BJ (cell line): Measurements from ENCODE around the gene CEP95. TPM values are rescaled to one million over a fixed set of nuclear protein-coding genes. Genes with fewer than 3 reads are reported as not detected.

Source experiments
- CTCF ChIA-PET: fragments of 350-600 bp; formaldehyde crosslinking; extraction: SDS; loops from one replicate; lab custom pipeline; 2021; ENCODE audit warnings: antibody characterized with exemption, inconsistent platforms; lab: Yijun Ruan, JAX
- POLR2A ChIA-PET: fragments of 300-600 bp; sonication (Branson Sonifier 250); formaldehyde crosslinking; extraction: SDS; loops from one replicate; lab custom pipeline; 2021; ENCODE audit warnings: antibody characterized with exemption; lab: Charles Lee
- DNase-seq: peaks from one replicate; pipeline ENCODE4 v3.0.0-alpha.2; 2011; ENCODE audit warnings: low read depth
- H3K27me3 ChIP-seq: 2 replicates; pipeline ENCODE4 v1.6.0; 2011; ENCODE audit warnings: low read length; ENCODE audit not compliant: control insufficient read depth, insufficient read depth
- H3K36me3 ChIP-seq: 2 replicates; pipeline ENCODE4 v1.5.1; 2011; ENCODE audit warnings: low read length; ENCODE audit not compliant: control insufficient read depth, insufficient read depth
- H3K4me3 ChIP-seq: 2 replicates; pipeline ENCODE4 v1.5.1; 2011; ENCODE audit warnings: low read depth, mild to moderate bottlenecking, control low read depth, low read length
- CTCF ChIP-seq: IDR thresholded peaks from 2 replicates; pipeline ENCODE4 v1.5.1; 2011; ENCODE audit warnings: low read depth, mild to moderate bottlenecking, control low read depth, inconsistent platforms, low read length, moderate library complexity; ENCODE audit not compliant: insufficient read depth
- polyA plus RNA-seq: library from polyadenylated mRNA; depleted of rRNA; stranded (reverse); fragments of >200 nt; gene quantifications from 2 replicates; pipeline ENCODE4 v1.2.3, GENCODE V29; 2011

The CEP95 gene
- polyA plus RNA-seq, 1 experiment = 17.6 TPM

- ChIA-PET CTCF (interaction anchor here (0.6 to 1.1 kb wide), 3 partner anchors 14 to 25 kb away, joined by 3 to 4 read pairs (median 3); partner anchors contain the start of gene CEP95), POLR2A (interaction anchor here (0.6 to 0.7 kb wide), 2 partner anchors 51 to 1055 kb away, joined by 3 to 4 read pairs; no protein-coding TSS in a partner anchor)
- H3K36me3 ChIP-seq = peaks cover 20% of the 10 kb centered on the region
- TF ChIP-seq CTCF = no peak
- peak; percentile 59 for DNase-seq
- H3K27me3 ChIP-seq = no peaks in the 10 kb centered on the region
- H3K4me3 ChIP-seq = no peak overlapping the region
Measured at GRCh38 chr17:64531955-64532371, 25.2 kb downstream of the CEP95 start.

GRCh38 chr17:64532409-64532808 lies 25.6 kb downstream of the CEP95 start:
- H3K27me3 ChIP-seq = no peaks in the 10 kb centered on the region
- POLR2A ChIA-PET = no interaction called here
- DNase-seq = no peak
- no peak for TF ChIP-seq CTCF
- H3K4me3 ChIP-seq = no peak overlapping the region
- CTCF ChIA-PET = interaction anchor here (0.8 to 1.1 kb wide), 2 partner anchors 22 to 25 kb away, joined by 3 to 4 read pairs; partner anchors contain the start of gene CEP95
- H3K36me3 ChIP-seq = peaks cover 20% of the 10 kb centered on the region

- CTCF ChIA-PET = interaction anchor here (0.8 kb wide), 1 partner anchor 14 kb away, joined by 3 read pairs; no protein-coding TSS in a partner anchor
- no peaks in the 10 kb centered on the region for H3K27me3 ChIP-seq
- no peak for TF ChIP-seq CTCF
- POLR2A ChIA-PET = no interaction called here
- peaks cover 27% of the 10 kb centered on the region for H3K36me3 ChIP-seq
- DNase-seq = no peak
- H3K4me3 ChIP-seq = no peak overlapping the region
Measured at GRCh38 chr17:64533784-64534183, 27.0 kb downstream of the CEP95 start.

DNA sequence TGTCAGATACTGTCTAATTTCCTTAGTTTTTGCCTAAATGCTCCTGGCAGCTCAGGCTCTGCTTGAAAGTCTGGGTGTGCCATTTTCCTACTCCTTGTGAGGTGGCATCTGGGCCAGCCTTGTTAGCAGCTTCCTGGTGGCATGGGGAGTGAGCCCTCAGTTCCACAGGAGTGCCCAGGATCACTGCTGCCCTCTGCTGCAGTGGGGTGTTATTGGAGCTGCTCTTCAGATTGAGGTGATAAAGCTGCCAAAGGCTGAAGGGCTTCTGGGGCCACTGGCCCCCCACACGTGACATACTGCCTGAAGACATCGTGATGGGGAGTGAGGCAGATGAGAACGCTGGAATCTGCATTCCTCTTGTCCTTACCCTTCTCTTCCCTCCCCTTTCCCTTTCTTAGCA lies 27.4 kb downstream of the CEP95 start:
- POLR2A ChIA-PET = no interaction called here

GRCh38 chr17:64535357-64535756 lies 28.6 kb downstream of the CEP95 start:
- ChIA-PET POLR2A (no interaction called here), CTCF (interaction anchor here (0.9 to 1.0 kb wide), 2 partner anchors 11 to 15 kb away, joined by 3 read pairs; no protein-coding TSS in a partner anchor)
- Histone ChIP-seq H3K36me3 (peaks cover 31% of the 10 kb centered on the region), H3K27me3 (no peaks in the 10 kb centered on the region), H3K4me3 (no peak overlapping the region)
- no peak for DNase-seq
- no peak for TF ChIP-seq CTCF

More for the DNA sequence above, 27.4 kb downstream of the CEP95 start:
- Histone ChIP-seq H3K4me3 (no peak overlapping the region), H3K36me3 (peaks cover 27% of the 10 kb centered on the region), H3K27me3 (no peaks in the 10 kb centered on the region)
- CTCF ChIA-PET = interaction anchor here (0.8 kb wide), 1 partner anchor 14 kb away, joined by 3 read pairs; no protein-coding TSS in a partner anchor
- TF ChIP-seq CTCF = peak; percentile 27; the same call in 1 of the 2 replicates
- no peak for DNase-seq
